GM19351 (cell line): ENCODE measurements around the gene CAMK1D.
"Not testable (repeated sequence)": the region's sequence is repeated elsewhere in the genome, so short reads cannot be mapped to it uniquely, and the experiment has no call there.

Experiments
- ATAC-seq: cut with Tn5 transposase; IDR thresholded peaks from one replicate; pipeline ENCODE4 v1.9.1; 2021; ENCODE audit warnings: mild to moderate bottlenecking, moderate library complexity; ENCODE audit not compliant: unreplicated experiment

CAMK1D gene

DNA sequence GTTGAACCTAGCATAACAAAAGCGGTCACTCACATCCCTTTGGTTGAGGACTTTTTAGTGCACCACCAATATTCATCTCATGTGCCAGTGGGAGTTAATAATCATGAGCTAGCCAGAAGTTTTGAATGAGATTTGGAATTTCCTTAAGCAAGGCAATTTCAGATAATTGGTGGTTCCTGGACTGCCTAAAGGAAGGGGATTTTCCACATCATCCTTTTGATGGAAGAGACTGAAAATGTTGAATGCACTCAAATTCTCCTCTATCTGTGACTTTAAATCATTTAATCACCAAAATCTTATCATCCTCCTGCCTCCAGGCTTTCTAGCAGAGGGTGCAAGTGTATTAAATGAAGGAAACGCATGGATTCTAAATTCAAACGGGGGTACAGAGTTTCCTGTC is 391.5 kb downstream of the CAMK1D start:
- no peak for ATAC-seq

DNA sequence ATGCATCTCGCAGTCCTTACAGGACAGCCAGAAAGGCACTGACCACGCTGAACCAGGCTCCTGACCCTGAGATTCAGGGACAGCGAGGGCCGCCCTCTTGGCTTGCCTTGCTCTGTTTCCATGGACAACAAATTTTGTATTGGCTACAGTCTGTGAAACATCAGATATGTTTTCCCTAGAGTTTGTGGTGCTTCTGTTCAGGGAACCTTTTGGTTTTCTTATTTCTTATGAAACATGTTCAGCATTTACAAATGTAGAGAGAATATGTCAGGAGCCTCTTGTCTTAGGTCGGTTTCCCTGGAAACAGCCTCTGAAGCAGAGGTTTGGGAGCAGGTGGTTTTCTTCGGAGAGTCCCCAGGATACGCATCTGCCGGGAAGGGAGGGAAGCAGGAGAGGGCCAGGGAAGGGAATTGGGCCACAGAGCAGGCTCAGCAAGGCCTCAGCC is 392.0 kb downstream of the CAMK1D start:
- ATAC-seq, result no peak

DNA sequence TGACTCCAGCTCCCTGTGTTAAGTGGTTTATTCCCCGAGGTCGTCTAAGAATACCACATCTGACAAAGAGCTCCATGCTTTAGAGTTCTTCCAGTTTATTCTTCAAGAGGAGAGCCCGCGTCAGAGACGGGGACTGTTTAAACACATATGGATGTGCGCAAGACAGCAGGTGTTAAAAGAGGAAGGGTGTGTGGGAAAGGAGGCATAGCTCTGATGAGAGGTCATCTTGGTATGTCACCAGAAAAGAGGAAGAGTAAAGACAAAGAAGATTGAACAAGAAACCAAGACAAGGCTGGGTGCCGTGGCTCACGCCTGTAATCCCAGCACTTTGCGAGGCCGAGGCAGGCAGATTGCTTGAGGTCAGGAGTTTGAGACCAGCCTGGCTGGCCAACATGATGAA is 393.4 kb downstream of the CAMK1D start:
- no peak for ATAC-seq

DNA sequence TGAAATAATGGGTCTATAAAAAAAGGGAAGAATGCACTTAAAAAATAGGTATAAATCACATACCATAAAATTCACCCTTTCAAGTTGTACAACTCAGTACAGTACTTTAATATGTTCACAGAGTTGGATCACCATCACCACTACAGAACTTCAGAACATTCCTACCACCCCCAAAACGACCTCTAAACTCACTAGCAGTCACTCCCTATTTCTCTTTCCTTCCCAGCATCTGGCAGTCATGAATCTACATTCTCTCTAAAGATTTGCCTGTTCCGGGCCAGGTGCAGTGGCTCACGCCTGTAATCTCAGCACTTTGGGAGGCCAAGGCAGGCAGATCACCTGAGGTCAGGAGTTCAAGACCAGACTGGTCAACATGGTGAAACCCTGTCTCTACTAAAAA is 394.1 kb downstream of the CAMK1D start:
- not testable (repeated sequence) for ATAC-seq

DNA sequence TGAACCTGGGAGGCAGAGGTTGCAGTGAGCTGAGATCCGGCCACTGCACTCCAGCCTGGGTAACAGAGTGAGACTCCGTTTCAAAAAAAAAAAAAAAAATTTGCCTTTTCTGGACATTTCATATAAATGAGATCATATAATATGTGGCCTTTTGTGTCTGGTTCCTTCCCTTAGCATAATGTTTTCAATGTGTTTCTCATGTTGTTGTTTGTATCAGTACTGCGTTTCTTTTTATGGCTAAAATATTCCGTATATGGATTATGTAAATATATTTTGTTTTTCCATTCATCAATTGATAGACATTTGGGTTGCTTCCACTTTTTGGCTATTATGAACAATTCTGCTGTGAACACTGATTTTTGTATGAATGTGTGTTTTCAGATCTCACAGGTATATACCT is 394.6 kb downstream of the CAMK1D start:
- no peak for ATAC-seq

DNA sequence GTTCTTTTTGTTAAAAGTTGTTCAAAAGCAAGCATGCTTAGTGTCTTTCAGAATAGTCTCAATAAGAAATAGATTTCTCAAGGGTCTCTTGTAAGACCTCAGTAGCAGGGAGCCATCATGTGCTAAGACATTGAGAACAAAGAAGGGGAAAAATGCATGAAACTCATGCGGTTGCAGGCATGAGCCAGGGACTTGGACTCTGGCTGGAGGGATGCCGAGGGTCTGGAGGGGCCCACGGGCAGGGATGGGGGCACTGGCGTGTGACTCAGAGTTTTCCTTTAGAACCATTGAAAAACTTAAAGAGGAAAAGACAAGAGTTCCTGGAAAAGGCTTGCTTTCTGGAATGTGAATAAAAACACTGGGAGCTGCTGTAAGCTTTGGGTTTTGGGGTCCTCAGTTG is 398.8 kb downstream of the CAMK1D start:
- ATAC-seq, result no peak

DNA sequence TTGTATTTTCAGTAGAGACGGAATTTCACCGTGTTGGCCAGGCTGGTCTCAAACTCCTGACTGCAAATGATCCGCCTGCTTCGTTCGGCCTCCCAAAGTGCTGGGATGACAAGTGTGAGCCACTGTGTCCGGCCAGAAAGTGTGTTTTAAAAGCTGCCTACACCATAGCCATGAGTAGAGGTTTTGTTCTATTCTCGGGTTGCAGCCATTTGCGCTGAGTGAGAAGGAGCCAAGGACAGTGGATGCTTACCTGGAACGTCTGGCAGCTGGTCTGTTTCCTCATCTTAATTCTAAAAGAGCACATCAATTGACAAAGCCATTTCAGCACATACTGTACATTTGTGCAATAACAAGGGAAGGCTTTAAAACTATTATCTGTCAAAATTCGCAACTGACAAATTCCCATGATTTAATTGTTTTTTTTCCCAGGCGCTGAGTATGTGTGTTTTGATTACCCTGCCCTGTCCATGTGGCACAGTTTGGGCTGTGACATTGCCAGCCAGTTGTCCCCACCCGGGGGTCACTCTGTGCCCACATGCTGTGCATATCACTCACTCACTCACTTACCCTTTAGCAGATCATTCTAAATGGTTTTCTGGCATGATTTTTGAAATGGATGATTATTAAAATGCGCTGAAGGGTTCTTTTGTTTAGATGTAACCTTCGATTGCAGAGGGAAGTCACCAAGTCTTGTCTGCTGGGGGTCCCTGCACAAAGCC is 400.6 kb downstream of the CAMK1D start:
- ATAC-seq, result no peak

DNA sequence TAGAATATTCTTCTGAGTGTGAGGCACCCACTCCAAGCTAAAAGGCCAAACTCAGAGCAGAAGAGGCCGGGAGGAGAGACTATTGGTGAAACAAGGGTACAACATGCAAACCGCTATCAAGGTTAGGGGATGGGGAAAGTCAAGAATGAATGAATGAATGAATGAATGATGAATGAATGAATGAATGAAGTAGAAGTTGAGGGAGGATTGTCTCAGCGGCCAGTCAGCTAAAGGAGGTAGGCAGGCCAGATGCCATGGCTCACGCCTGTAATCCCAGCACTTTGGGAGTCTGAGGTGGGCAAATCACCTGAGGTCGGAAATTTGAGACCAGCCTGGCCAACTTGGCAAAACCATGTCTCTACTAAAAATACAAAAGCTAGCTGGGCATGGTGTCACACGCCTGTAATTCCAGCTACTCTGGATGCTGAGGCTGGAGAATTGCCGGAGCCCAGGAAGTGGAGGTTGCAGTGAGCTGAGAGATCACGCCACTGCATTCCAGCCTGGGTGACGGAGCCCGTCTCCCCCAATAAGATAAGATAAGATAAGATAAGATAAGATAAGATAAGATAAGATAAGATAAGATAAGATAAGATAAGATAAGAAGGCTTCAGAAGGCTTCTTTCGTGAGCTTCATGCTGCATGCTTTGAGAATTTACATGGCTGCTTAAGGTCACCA is 401.3 kb downstream of the CAMK1D start:
- ATAC-seq, result no peak

DNA sequence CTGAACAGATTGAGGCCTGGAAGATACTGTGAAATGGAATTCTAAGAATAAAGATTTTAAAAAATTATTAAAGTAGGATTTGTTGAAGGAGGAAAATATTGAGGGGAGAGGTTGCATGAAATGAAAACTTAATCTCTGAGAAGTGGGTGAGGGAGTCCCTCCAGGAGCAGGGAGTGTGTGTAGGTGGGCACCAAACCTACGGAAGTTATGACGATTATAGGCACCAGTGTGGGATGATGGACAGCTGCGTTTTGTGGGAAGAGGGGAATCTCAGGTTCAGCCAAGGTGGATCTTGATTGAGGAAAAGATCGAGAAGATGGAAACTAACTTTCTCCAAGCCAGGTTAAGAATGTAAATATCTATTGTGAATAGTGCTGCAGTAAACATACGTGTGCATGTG is 405.7 kb downstream of the CAMK1D start:
- no peak for ATAC-seq

DNA sequence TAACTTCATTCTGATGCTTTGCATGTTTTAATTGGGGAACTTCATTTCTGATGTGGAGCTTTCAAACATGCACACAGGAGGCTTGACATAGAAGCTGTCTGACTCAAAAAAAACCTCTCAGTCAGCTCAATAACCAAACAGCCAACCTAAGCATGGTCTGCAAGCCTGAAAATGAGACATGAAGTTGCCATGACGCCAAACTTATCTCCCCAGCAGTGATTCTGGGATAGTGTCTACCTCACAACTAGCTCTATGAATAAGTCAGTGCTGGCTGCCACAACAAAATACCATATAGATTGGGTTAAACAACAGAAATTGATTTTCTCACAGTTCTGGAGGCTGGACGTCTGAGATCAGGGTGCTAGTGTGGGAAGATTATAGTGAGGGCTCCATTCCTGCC is 408.0 kb downstream of the CAMK1D start:
- ATAC-seq, result no peak

DNA sequence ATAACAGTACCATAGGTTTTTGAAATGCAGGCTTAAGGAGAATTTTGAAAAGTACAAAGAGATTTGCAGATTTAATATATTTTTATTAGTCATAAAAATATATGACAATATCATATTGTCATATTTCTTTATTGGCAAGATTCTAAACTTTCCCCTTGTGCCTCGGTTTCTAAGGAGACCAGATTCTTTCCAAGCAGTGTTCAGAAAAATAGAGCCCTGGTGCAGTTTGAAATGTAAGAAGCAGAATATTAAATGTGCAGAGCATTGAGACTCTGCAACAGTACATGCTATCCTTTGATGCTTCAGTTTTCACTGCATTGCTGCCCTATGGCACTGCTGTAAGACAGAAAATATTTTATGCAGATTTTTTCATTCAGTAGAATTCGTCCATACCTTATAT is 408.9 kb downstream of the CAMK1D start:
- no peak for ATAC-seq

DNA sequence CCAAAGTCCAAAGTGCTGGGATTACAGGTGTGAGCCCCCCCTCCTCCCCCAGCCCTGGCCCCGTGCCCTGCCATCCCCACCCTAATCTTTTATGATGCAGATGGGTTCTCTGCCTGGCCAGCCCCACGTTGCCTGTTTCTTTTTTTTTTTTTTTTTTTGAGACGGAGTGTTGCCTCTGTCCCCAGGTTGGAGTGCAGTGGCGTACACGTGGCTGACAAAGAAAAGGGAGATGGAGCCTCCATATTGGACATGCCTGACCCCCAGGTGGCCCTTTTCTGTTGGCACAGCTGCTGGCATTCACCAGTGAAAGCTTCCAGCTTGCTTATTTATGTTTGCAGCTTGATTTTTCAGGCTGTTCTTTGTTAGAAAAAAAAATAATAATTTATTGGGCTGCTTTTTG is 416.9 kb downstream of the CAMK1D start:
- ATAC-seq, result no peak

DNA sequence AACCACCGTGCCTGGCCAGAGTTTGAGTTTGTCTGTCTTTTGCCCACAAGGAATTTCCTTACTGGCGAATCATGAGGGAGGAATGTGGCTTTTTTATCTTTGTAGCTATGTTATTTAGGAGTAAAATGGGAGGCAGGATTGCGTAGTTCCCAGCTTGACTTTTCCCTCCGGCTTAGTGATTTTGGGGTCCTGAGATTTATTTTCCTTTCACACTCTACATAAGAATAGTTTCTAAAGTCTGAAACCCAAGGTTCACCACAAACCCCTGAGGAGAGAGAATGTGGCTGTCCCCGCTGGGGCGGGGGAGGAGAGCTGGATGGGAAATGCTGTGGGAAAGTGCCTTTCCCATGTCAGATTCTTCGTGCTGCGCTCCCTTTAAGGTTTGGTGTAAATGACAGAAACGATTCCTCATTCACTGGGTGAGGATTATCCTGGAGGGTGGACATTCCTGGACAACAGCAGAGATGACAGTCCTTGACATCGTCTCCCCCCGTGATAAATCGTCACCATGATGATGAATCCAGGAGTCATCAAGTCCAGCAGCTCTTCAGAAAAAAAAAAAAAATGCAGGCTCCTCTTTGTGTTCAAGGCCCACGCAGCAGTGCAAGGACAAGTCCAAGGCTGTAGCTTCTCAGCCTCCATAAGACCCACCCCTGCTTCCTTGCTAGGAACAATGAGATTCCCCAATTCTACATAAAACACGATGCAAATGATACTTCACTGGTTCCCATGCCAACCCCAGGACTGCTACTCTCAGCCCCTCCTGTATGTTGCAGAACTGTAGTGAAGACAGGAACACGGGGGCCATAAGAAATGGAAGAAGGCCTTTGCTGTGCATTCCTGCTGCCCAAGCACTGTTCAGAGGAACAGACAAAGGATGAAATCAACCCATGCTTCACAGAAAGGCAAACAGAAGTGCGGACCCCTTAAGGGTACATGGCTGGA is 419.1 kb downstream of the CAMK1D start:
- no peak for ATAC-seq

DNA sequence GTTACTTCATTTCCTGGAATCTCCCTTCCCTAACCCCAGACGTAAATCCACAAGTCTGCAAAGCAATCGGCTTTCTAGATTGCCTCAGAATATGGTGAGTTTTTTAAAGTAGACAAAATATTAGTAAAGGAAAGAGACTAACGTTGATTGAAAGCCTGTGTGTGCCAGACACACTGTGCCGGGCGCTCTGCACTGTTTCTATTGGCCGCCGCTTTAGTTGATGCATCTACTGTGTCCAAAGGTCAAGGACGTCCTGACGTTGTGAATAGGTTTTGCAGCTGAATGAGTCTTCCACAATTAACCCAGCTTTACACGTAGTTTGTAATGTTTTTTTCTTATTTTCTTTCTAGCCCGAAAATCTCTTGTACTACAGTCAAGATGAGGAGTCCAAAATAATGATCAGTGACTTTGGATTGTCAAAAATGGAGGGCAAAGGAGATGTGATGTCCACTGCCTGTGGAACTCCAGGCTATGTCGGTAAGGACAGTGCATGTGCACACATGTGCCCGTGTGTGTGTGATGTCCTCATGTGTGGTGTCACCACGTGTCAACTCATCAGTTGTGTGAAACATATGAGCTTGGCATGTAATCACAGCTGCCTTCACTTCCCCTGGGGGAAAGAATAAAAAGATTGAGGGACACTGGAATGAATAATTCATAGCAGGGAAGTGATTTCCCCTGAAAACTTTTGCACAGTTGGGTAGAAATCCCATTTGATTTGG is 420.1 kb downstream of the CAMK1D start:
- ATAC-seq, result no peak

DNA sequence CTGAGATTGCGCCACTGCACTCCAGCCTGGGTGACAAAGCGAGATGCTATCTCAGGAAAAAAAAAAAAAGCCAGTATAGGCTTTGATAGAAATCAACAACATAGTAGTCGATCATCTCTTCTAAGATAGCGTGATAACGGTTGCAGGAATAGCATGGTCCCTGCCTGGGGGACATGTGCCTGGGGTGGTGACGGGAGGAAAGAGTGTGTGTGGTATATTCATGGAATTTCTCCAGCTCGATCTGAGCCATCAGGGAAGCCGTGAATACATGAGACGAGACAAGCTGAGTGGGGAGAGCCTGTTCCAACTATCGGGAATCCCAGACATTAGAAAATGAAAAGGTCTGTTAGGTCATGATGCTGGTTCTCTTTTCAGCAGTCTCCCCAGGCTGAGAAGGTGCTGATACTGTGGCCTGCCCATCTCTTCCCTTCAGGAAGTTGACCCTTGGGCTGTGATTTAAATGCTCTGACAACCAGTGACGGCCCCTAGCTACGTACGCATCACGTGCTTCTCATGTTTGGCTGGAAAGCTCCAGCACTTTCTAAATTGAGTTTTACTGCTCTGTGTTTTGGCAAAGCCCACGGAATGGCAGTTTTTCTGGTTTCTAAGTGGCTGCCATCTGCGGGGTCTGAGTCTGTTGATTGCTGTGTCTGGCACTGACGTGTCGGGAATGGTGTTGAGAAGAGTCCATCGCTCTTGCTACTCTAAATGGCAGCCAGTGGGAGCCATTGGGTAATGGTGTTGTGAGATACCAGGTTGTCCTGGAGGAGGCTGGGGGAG is 422.8 kb downstream of the CAMK1D start:
- no peak for ATAC-seq

DNA sequence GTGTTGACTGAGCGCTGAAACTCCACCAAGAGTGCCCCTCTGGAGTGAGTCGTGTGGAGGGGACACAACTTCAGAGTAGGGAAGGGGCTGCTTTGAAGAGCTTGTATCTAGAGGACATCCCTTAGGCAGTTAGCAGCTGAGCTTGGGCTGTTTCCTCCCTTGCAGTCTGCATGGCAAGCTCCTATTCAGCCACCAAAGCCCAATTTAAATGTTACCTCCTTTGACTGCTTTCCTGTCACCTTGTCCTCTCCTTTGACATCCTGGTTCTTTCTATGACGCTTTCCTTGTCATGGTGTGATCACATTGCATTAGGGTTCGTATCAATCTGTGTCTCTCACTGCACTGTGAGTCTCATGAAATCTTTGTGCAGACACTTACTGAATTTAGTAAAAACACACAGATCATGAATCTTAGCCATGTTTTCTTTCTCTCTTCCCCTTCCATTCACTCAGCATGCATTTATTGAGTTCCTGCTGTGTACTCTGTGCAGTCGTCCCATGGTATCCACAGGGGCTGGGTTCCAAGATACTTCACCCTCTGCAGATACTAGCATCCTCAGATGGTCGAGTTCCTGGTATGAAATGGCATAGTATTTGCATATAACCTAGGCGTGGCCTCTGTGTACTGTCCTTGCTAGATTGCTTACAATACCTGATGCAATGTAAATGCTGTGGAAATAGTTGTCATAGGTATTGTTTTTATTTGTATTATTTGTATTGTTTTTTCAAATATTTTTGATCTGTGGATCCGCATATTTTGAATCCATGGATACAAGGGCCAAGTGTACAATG is 423.6 kb downstream of the CAMK1D start:
- no peak for ATAC-seq

DNA sequence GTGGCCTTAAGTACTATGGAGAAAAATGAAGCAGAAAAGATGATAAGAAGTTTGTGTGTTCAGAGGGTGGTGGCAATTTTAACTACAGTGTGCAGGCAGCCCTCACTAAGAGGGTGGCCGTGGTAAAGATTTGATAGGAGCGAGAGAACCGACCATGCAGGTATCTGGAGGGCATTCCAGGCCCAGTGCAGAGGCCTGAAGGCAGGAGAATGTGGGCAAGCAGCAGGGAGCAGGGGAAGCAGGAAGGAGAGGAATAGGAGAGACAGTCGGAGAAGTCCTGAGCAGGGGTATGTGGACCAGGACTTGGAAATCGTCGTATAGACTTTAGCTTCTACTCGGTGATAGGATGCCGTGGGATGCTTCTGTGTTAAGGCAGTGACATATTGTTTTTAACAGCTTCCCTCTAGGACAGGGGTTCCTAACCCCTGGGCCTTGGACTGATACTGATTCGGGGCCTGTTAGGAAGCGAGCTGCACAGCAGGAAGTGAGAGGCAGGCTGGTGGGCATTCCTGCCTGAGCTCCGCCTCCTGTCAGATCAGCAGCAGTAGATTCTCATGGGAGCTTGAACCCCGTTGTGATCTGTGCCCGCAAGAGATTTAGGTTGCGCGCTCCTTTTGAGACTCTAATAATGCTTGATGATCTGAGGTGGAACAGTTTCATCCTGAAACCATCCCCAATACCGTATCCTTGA is 425.0 kb downstream of the CAMK1D start:
- ATAC-seq, result no peak

DNA sequence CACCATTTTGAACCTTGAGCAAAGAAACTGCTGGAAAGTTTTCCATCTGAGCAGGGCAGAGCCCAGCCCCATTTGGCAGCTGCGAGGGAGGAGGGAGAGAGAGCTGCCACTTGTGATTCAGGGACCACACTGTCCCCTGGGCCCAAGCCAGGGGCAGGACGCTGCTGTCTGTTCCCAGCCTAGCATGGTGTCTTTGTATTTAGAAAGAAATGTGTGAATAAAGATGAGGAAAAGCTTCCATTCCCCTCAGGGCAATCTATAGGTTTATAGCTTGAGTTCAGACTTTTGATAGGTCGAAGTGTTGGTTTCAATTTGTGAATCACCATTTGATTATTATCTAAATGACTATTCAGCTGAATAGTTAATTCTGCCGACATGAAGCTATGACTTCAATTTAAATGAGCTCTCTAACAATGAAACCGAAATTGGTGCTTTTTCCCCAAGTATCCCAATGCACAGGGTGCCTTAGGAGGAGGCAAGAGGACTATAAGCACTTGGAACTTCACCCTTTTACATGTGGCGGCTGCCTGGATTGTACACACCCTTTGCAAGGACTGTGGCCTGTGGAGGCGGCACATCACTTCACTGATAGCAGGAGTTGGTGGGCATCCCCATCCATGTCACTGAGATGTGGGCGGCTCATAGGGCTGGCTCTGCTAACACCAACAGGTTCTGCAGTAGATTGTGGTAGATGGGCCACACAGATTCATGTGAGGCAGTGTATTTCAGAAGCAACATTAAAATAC is 428.7 kb downstream of the CAMK1D start:
- no peak for ATAC-seq
